HL-60/S4 treated with phorbol 12-myristate 13-acetate at 8.2 ng/mL for 4 days and 3 days (cell line): ENCODE data around the gene CST9.
"Not testable (repeated sequence)": the region's sequence is repeated elsewhere in the genome, so short reads cannot be mapped to it uniquely, and the experiment has no call there.

Experiments
- in situ Hi-C: fragments of 300-500 bp; cut with MboI; formaldehyde crosslinking; loops from 2 replicates; pipeline ENCODE4 v1.15.0; 2022; ENCODE audit warnings: low sequenced_read_pairs

CST9 gene

GRCh38 chr20:23637282-23638221, 31.8 kb upstream of the CST9 start, which contains the start of gene CST3:
Gene CST3, minus strand, starts transcription at chr20:23637955. Its CDS starts 93 bp downstream, at chr20:23637862.
- in situ Hi-C loops: no loop called here

- in situ Hi-C loops: no loop called here
These were observed 31.2 kb upstream of the CST9 start for GRCh38 chr20:23636908-23637281.

- in situ Hi-C loops: no loop called here
These were observed 30.6 kb upstream of the CST9 start for GRCh38 chr20:23636182-23636907.

- in situ Hi-C loops: not testable (repeated sequence)
These were observed 30.0 kb upstream of the CST9 start for GRCh38 chr20:23635768-23636090.

GRCh38 chr20:23634985-23635767, 29.5 kb upstream of the CST9 start:
- in situ Hi-C loops: no loop called here

GRCh38 chr20:23634044-23634801, 28.5 kb upstream of the CST9 start:
- in situ Hi-C loops: no loop called here

- in situ Hi-C loops: no loop called here
These were observed 27.2 kb upstream of the CST9 start for GRCh38 chr20:23632711-23633573.

- in situ Hi-C loops: no loop called here
These were observed 26.4 kb upstream of the CST9 start for GRCh38 chr20:23631981-23632710.

- in situ Hi-C loops: no loop called here
These were observed 25.6 kb upstream of the CST9 start for GRCh38 chr20:23631226-23631822.

- in situ Hi-C loops: no loop called here
These were observed 24.7 kb upstream of the CST9 start for GRCh38 chr20:23630392-23630849.

- in situ Hi-C loops: no loop called here
These were observed 24.1 kb upstream of the CST9 start for GRCh38 chr20:23629542-23630391.

GRCh38 chr20:23629017-23629541, 23.4 kb upstream of the CST9 start:
- in situ Hi-C loops: no loop called here

- in situ Hi-C loops: no loop called here
These were observed 22.8 kb upstream of the CST9 start for GRCh38 chr20:23628402-23629016.

GRCh38 chr20:23627501-23627900, 21.8 kb upstream of the CST9 start:
- in situ Hi-C loops: no loop called here

GRCh38 chr20:23626040-23626620, 20.4 kb upstream of the CST9 start:
- in situ Hi-C loops: no loop called here

- in situ Hi-C loops: no loop called here
These were observed 19.7 kb upstream of the CST9 start for GRCh38 chr20:23625236-23625964.
